Activated naive CD8-positive, alpha-beta T cell (primary cell): ENCODE results near the gene MGAT5.

ENCODE experiments used
- H3K27ac Mint-ChIP-seq: one replicate; pipeline ENCODE4 v1.8.0; 2021; ENCODE audit warnings: mixed read lengths
- H3K27me3 Mint-ChIP-seq: one replicate; pipeline ENCODE4 v1.8.0; 2021; ENCODE audit warnings: mixed read lengths
- H3K36me3 Mint-ChIP-seq: one replicate; pipeline ENCODE4 v1.8.0; 2021; ENCODE audit warnings: mixed read lengths
- H3K4me1 Mint-ChIP-seq: one replicate; pipeline ENCODE4 v1.8.0; 2021; ENCODE audit warnings: low read depth, mixed read lengths
- H3K4me3 Mint-ChIP-seq: one replicate; pipeline ENCODE4 v1.8.0; 2021; ENCODE audit warnings: mild to moderate bottlenecking, mixed read lengths
- H3K9me3 Mint-ChIP-seq: one replicate; pipeline ENCODE4 v1.8.0; 2021; ENCODE audit warnings: low read depth, mixed read lengths

The MGAT5 gene

DNA sequence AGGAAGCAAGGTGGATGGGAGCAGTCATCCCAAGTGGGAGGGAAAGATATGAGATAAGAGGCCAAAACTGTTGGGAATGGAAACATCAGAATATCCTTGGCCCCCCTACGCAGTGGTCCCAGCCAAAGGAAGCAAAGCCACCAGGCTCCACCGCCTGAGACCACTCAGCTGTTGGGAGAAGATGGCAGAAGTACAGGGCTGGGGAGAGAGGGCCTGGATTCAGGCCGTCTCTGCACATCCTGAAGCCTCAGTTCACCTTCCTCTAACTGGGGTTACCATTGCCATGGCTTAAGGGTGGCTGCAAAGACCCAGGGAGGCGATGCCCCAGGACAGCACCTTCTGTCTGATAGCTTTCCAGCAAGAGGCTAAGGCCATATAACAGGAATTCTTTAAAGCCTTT is 193.8 kb downstream of the MGAT5 start:
- H3K36me3 Mint-ChIP-seq, result no peaks in the 10 kb centered on the region

DNA sequence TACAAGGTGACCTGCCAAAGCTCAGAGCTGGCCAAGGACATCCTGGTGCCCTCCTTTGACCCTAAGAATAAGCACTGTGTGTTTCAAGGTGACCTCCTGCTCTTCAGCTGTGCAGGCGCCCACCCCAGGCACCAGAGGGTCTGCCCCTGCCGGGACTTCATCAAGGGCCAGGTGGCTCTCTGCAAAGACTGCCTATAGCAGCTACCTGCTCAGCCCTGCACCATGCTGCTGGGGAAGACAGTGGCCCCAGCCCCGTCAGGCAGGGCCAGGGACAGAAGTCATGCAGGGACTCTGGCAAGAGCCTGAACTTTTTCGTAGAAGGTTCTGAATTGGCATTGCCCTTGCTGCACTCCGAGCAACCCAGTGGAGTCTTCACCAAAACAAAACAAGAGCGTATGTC is 194.8 kb downstream of the MGAT5 start:
- no peaks in the 10 kb centered on the region for H3K9me3 Mint-ChIP-seq
- H3K4me1 Mint-ChIP-seq, result peaks cover 2% of the 10 kb centered on the region
- H3K36me3 Mint-ChIP-seq, result no peaks in the 10 kb centered on the region
- H3K4me3 Mint-ChIP-seq, result no peak overlapping the region
- no peaks in the 10 kb centered on the region for H3K27me3 Mint-ChIP-seq
- H3K27ac Mint-ChIP-seq, result no peak overlapping the region

More for the DNA sequence above, 193.8 kb downstream of the MGAT5 start:
- no peaks in the 10 kb centered on the region for H3K9me3 Mint-ChIP-seq
- H3K27ac Mint-ChIP-seq, result no peak overlapping the region
- no peak overlapping the region for H3K4me3 Mint-ChIP-seq
- peaks cover 2% of the 10 kb centered on the region for H3K4me1 Mint-ChIP-seq
- no peaks in the 10 kb centered on the region for H3K27me3 Mint-ChIP-seq

DNA sequence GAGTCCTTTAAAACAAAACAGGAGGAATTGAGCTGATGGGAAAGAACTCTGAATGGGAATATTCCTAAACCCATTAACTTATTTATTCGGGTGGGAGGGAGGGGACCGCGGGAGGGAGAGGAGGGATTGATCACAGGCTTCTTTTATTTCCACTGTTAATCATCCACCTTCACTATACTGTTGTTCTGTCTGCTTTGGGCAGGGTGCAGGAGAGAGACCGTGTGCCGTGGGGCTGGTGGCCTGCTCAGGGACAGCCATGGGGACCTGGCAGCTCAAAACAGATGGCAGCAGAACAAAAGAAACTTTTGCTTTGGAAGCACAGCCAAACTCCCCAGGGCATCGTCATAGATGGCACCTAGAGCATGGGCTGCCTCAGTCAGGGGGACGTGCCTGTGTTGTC is 195.3 kb downstream of the MGAT5 start:
- Mint-ChIP-seq H3K9me3 (no peaks in the 10 kb centered on the region), H3K4me3 (no peak overlapping the region), H3K27me3 (no peaks in the 10 kb centered on the region), H3K36me3 (no peaks in the 10 kb centered on the region), H3K4me1 (peaks cover 2% of the 10 kb centered on the region), H3K27ac (no peak overlapping the region)

DNA sequence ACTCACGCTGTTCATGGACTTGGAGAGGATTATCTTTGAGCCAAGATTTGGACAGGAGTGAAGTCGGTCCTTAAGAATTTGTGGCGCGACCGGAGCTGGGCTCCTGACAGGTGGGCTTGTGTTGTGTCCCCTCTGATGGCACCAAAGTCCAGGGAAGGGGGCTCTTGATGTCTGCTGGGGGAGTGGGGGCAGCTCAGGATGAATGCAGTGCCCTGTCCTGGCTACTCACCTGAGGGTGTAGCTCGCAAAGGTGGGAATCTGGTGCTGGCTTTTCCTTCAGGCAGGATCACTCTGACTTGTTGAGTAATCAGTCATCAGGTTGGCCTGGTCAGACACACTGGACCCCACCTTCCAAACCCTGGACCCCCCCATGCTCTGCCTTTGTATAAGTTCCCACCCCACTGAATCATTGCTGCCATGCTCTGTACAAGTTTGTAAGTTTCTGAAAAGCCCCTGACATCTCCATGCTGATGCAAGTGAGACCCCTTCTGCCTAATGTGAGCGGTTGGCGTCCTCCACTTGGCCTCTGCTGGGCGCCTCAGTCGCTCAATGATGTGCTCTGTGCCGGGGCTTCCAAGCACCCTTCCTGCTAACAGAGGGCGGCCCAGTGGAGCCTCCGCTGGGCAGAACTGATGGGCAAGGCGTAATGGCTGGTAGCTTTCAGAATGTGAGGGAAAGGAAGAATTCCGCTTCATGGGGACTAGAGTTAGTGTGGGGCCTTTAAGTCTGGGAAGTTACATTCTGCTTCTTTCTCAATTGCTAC is 196.1 kb downstream of the MGAT5 start:
- Mint-ChIP-seq H3K27me3 (no peaks in the 10 kb centered on the region), H3K4me1 (peaks cover 2% of the 10 kb centered on the region), H3K4me3 (no peak overlapping the region), H3K27ac (no peak overlapping the region), H3K9me3 (no peaks in the 10 kb centered on the region), H3K36me3 (no peaks in the 10 kb centered on the region)

DNA sequence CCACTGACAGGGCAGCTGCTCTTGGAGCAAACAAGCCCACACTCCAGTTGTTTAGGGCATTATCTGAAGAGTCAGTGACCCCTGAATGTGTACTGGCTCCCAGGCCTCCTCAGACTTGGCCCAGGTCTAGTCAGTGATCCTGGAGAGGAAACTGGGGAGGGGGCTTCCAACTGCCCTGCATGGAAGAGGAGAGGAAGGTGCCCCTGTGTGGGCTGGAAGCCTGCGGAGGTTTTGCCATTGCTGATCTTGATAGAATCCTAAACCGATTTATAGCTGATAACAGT is 197.4 kb downstream of the MGAT5 start:
- no peak overlapping the region for H3K27ac Mint-ChIP-seq
- peaks cover 2% of the 10 kb centered on the region for H3K4me1 Mint-ChIP-seq
- no peaks in the 10 kb centered on the region for H3K9me3 Mint-ChIP-seq
- H3K27me3 Mint-ChIP-seq, result no peaks in the 10 kb centered on the region
- H3K4me3 Mint-ChIP-seq, result no peak overlapping the region
- peaks cover 2% of the 10 kb centered on the region for H3K36me3 Mint-ChIP-seq

DNA sequence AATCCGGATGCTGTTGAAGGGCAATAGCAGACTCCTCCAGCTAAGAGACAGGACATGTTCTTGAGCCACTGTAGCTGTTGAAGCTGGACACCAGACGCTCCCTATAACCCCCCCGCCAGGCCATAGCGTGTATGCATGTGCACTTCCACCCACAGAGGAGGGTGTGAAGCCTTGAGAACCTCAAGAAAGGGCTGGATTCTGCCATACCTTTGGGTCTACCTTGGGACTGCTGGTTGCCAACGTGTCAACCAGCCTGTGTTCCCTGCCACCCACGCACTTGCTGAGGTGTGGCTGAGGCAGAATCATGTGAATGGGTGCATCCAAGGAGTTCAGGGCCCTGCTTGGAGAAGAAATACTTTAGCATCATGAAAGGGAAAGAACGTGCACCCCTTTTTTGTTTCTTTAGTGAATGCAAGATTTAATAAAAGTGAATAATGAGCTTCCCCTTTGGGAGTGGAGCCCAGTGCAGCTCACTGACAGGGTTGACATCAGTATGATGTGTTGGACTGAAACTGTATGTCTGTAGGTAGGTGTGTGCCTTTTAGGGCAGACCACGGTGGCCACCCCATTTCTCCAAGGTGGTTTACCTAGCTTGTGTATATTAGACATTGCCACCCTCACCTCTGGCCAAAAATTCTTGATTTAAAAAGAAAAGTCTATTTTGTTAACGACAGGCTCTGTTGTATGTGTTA is 198.3 kb downstream of the MGAT5 start:
- H3K9me3 Mint-ChIP-seq, result no peaks in the 10 kb centered on the region
- no peak overlapping the region for H3K4me3 Mint-ChIP-seq
- peaks cover 2% of the 10 kb centered on the region for H3K4me1 Mint-ChIP-seq
- no peaks in the 10 kb centered on the region for H3K27me3 Mint-ChIP-seq
- peaks cover 2% of the 10 kb centered on the region for H3K36me3 Mint-ChIP-seq
- no peak overlapping the region for H3K27ac Mint-ChIP-seq

DNA sequence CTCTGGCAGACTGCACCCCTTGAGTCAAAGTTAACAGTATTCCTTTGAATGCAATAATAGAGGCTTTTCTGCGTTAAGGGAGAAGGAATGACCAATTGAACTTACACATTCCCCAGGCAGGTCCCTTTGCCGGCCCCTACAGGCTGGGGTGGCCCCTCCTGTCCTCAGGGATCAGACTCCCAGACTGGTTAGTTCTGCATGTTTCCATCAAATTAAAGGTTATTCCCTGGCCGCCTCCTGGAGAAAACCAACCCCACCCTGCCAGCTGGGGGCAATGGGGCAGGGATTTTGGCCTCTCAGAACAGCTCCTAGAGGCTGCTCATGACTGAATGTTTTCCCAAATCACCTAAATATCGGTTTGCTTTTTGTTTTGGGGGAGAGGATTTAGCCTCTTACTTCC is 199.6 kb downstream of the MGAT5 start:
- H3K4me3 Mint-ChIP-seq, result no peak overlapping the region
- H3K4me1 Mint-ChIP-seq, result peaks cover 2% of the 10 kb centered on the region
- H3K27ac Mint-ChIP-seq, result no peak overlapping the region
- no peaks in the 10 kb centered on the region for H3K9me3 Mint-ChIP-seq
- H3K36me3 Mint-ChIP-seq, result peaks cover 2% of the 10 kb centered on the region
- no peaks in the 10 kb centered on the region for H3K27me3 Mint-ChIP-seq

DNA sequence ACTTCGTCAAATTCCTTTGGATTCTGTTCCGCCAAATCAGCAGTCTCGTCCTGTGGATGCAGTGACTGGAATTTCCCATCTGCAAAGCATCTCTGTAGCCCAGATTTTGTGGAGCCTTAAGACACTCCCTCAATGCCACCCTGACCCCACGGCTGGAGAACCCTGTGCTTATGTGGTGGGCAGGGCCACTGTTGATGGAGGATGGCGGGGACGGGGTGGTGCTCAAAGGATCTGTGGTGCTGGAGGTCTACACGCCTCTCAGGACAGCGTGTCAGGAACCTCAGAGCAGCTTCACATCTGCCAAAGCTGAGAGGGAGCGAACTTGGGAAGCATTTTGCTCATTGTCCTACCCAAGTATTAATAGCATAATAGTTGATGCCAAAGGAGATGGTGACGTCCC is 200.1 kb downstream of the MGAT5 start:
- Mint-ChIP-seq H3K36me3 (peaks cover 2% of the 10 kb centered on the region), H3K27me3 (no peaks in the 10 kb centered on the region), H3K4me1 (peaks cover 2% of the 10 kb centered on the region), H3K4me3 (no peak overlapping the region), H3K9me3 (no peaks in the 10 kb centered on the region), H3K27ac (no peak overlapping the region)

DNA sequence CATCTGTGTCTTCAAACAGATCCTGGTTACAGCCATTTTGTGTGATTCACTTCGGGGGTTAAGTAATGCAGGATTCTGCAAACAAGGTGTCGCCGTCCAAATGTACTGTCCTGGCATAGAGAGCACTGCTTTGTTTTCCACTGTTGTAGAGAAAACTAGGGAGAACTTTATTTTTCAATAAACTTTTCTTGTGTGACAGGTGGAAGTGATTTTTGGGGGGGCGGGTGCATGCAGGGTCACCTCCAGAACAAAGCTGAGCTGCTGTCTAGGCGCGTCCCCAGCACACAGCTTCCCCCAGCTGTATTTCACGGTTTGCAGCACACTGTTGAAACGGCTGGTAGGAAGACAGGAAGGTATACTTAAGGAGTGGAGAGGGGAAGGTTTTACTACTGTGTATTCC is 200.6 kb downstream of the MGAT5 start:
- Mint-ChIP-seq H3K4me3 (no peak overlapping the region), H3K9me3 (no peaks in the 10 kb centered on the region), H3K27me3 (no peaks in the 10 kb centered on the region), H3K36me3 (peaks cover 2% of the 10 kb centered on the region), H3K4me1 (peaks cover 2% of the 10 kb centered on the region), H3K27ac (no peak overlapping the region)

DNA sequence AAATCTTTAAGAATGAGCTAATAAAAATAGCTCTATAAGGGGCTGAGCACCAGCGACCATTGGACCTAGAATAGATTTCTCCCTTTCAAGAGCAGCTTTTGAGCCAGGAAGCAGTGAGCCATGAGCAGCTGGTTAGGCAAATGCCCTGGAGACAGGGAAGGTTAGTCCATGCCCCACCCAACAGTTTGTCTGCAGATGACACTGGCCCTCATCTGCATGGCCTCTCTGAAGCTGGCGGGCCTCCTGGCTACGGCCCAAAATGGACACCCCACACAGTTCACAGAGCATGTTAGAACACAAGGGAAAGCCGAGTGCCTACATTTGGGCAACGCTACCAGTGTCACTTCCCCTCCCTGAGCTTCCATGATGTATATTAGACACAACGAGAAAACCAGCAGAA is 201.1 kb downstream of the MGAT5 start:
- Mint-ChIP-seq H3K27ac (no peak overlapping the region), H3K4me3 (no peak overlapping the region), H3K36me3 (peaks cover 2% of the 10 kb centered on the region), H3K4me1 (peaks cover 2% of the 10 kb centered on the region), H3K27me3 (no peaks in the 10 kb centered on the region), H3K9me3 (no peaks in the 10 kb centered on the region)

DNA sequence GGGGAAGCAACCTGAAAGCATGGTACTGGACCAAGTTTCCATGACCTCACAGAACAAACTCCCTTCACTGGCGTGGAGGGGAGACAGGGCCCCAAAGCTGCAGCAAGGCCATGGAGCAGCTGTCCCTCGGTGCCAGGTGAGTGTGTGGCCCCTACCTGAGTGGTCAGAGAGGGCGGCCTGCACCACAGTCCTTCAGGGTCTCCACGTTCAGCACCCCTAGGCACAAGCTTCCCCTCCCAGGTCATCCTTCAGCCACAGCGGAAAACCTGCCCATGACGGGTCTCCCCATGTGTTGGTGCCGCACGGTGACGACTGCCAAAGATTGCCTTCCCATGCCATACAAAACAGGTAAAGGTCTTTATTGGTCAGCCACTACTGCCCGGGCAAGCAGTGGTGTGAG is 201.6 kb downstream of the MGAT5 start:
- H3K4me1 Mint-ChIP-seq, result peaks cover 2% of the 10 kb centered on the region

DNA sequence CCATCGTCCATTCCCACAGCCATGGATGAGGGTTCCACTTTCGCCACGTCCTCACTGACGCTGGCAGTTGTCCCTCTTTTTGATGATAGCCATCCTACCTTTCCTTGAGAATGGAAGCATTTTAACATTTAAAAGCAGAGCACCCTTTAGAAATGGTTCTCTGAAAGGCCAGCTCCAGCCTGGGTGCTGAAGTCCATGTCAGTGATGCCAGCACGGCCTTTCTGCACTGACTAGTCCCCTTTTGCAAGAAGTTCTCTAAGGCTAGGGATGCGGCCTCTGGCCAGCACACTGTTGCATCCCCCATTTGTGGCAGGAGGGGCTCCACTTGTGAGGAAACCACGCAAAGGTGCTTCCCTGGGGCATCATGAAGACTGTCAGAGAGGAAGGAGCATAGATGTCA is 203.5 kb downstream of the MGAT5 start:
- no peak overlapping the region for H3K4me3 Mint-ChIP-seq
- peaks cover 2% of the 10 kb centered on the region for H3K36me3 Mint-ChIP-seq
- no peak overlapping the region for H3K27ac Mint-ChIP-seq
- no peaks in the 10 kb centered on the region for H3K9me3 Mint-ChIP-seq
- no peaks in the 10 kb centered on the region for H3K4me1 Mint-ChIP-seq
- no peaks in the 10 kb centered on the region for H3K27me3 Mint-ChIP-seq

More for the DNA sequence above, 201.6 kb downstream of the MGAT5 start:
- no peak overlapping the region for H3K4me3 Mint-ChIP-seq
- no peak overlapping the region for H3K27ac Mint-ChIP-seq
- peaks cover 2% of the 10 kb centered on the region for H3K36me3 Mint-ChIP-seq
- no peaks in the 10 kb centered on the region for H3K27me3 Mint-ChIP-seq
- H3K9me3 Mint-ChIP-seq, result no peaks in the 10 kb centered on the region

DNA sequence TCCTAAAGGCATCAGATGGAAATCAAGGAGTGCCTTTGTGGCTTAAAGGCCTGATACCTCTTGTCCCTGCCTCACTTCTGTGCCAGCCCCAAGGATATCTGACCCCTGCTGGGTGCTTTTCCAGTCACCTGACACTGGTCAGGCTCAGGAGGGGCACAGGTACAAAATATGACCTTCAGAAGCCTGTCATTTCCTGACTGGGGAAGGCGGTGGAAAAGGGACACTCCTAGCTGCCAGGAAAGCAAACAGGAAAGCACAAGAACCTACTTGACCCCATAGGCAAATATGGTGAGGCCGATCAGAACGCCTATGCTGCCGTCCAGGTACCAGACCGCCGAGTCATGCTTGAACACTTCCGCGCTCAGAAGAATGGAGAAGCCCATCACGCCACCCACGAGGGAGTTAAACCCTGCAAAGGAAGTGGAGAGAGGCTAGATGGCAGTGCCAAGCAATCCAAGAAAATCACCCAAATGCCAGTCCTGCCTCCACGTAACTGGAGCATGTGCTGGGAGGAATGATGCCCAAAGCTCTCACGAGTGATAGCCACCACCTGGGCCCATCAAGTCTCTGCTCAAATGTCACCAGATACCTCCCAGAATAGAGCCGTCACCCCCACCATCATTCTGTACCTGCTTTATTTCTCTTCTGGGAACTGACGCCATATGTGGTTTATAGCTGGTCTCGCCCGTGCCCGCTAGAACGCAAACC is 204.0 kb downstream of the MGAT5 start:
- H3K27ac Mint-ChIP-seq, result no peak overlapping the region
- H3K27me3 Mint-ChIP-seq, result no peaks in the 10 kb centered on the region

DNA sequence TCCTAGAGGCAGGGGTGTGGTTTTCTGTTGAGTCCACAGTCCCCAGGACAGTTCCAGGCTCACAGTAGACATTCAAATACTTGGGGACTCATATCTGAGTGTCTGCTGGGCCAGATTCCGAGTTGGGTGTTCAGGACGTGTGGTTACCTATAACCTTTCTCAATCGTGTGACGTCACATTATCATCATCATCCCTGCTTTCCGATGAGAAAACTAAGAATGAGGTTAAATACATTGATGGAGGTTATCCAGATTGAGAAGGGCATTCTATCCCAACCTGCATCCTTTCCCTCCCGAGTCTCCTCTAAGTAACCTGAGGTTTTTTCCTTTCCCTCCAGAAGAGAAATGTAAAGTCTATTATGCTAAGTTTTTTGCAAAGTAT is 204.6 kb downstream of the MGAT5 start:
- no peaks in the 10 kb centered on the region for H3K4me1 Mint-ChIP-seq
- H3K36me3 Mint-ChIP-seq, result peaks cover 2% of the 10 kb centered on the region
- peak overlapping the region; percentile 22 for H3K27ac Mint-ChIP-seq
- H3K9me3 Mint-ChIP-seq, result no peaks in the 10 kb centered on the region
- H3K27me3 Mint-ChIP-seq, result no peaks in the 10 kb centered on the region
- H3K4me3 Mint-ChIP-seq, result no peak overlapping the region

More for the DNA sequence above, 204.0 kb downstream of the MGAT5 start:
- Mint-ChIP-seq H3K4me3 (no peak overlapping the region), H3K36me3 (peaks cover 2% of the 10 kb centered on the region), H3K4me1 (no peaks in the 10 kb centered on the region), H3K9me3 (no peaks in the 10 kb centered on the region)

DNA sequence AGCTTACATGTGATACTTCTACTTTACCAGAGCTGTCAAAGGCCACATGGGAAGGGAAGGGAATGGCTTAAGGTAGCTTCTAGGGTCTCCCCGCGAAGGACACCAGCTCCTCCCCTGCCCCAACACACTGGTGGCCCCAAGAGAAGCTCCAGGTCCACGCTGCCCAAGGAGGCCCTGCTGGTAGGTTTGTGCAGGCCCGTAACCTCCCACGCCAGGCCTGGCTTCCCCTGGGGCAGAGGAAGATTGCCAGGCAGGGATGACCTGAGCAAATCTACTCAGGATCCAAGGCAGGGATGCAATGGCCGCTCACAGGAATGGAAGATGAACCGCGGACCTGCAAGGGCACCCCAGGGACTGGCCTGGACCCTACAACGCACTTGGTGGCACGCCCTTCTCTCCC is 205.1 kb downstream of the MGAT5 start:
- H3K27ac Mint-ChIP-seq, result no peak overlapping the region
- no peaks in the 10 kb centered on the region for H3K4me1 Mint-ChIP-seq
- H3K9me3 Mint-ChIP-seq, result no peaks in the 10 kb centered on the region
- H3K27me3 Mint-ChIP-seq, result no peaks in the 10 kb centered on the region
- peaks cover 2% of the 10 kb centered on the region for H3K36me3 Mint-ChIP-seq
- H3K4me3 Mint-ChIP-seq, result no peak overlapping the region
